GM21576 (cell line): Measurements from ENCODE around the gene TLE4.

Experiments
- ATAC-seq: cut with Tn5 transposase; IDR thresholded peaks from one replicate; pipeline ENCODE4 v1.9.1; 2021; ENCODE audit warnings: mild to moderate bottlenecking, moderate library complexity; ENCODE audit not compliant: unreplicated experiment

Gene TLE4

DNA sequence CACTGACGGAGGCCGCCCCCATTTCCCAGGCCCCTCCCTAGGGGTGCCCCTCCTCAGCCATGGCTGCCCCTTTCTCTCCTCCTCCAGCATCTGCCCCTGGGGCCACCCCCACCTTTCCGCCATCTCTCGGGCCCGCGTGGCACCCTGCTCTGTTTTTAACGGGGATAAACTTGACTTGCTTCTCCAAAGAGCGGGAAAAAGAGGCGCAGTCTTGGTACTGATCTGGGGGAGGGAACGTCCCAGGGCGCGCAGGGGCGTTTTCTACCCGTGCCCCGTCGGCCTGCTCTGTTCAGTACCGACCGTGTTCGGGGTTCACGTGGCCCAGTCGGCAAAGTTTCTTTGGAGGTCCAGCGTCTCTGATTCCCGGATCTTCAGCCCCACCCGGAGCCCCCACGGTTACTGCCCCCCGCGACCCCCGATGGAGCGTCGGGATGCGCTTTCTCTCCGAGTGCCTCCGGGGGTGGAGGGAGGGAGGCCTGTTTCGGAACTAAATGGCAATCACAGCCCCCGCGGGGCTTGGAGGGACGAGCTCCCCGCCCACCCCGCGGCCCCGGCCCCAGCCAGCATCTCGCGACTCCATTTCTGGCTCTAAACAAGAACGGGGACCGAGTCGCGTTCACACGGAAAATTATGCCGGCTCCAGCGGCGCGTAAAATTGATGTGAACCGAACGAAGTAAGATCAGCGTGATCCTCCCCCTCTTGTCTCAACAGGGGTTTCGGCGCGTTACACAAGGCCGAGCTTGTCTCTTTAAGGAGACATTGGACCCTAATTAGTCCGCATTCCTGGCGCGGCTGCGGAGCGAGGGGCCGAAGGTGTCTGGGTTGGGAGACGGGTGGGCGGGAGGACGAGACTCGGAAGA lies 1.1 kb upstream of the TLE4 start:
- no peak for ATAC-seq

DNA sequence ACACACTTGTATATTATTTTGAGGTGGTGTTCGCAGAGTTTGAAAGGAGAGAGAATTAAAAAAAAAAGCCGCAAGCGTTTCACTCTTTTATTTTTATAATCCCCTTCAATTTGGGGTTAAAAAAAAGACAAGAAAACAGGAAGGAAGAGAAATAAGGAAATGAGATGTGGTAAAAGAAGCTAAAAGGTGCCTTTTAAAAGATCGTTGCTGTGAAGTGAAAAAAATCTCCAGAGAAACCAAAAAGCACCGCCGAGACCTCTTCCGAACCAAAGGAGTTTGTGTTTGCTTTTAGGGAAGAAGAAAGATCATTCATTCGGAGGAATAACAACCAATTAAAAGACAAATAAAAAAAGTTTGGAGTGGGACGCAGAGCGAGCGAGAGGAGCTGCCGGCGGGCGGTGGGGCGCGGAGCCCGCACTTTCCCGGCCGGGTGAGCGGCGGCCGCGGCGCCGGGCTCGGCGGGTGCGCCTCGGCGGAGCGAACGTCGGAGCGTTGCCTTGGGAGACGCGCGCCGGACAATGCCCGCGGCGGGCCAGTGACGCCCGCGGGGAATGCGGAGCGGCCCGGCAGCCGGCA lies 355 bp downstream of the TLE4 start:
- no peak for ATAC-seq

DNA sequence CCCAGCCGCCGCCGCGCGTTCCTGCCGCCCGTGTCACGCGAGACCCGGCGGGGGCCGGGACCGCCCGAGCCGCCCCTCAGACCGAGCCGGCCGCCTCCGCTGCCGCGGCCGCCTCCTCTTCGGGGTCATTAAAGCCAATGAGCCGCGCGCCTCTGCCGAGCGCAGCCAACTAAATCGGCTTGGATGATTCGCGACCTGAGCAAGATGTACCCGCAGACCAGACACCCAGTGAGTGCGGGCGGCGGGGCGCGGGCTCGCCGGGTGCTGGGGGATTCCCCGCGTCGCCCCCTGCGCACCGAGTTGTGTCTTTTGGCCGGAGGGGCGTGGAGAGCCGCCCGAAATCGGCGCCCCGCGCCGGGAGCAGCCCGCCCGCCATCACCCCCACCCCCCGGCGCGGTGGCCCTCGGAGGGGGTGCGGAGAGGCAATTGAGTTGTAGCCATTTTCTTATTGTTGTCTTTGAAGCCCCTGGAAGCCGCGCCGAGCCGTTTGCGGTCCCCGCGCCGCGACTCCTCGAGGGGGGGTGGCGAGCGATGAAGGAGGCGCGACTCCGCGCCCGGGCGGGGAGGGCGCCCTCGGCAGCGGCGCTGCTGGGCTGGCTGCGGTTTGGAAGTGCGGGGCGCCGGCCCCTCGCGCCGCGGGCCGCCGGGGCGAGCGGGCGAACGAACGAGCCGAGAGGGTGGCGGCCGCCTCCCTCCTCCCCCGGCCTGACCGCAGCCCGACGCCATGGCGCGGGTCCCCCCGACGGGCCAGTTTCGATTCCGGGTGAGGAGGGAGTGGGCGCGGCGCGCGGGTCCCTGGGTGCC lies 1.0 kb downstream of the TLE4 start:
- ATAC-seq: no peak

DNA sequence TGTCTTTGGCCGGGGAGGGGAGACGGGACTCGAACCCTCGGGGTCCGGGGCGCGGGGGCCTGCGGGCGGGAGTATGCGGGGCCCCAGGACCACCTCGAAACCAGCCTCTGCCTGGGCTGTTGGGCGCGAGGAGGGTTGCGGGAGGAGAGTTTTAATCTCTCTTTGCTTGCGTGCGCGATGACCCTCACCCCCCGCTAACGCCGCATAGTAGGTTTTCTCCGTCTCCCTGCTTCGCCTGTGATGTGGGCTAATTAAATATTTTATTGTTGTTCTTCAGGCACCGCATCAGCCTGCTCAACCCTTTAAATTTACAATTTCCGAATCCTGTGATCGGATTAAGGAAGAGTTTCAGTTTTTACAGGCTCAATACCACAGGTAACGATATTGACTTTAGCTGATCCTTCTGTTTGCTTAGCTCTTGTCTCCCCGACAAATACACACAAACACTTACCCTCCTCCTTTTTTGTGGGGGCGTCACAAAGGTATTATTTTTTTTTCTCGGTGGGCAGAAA lies 1.7 kb downstream of the TLE4 start:
- ATAC-seq: no peak

DNA sequence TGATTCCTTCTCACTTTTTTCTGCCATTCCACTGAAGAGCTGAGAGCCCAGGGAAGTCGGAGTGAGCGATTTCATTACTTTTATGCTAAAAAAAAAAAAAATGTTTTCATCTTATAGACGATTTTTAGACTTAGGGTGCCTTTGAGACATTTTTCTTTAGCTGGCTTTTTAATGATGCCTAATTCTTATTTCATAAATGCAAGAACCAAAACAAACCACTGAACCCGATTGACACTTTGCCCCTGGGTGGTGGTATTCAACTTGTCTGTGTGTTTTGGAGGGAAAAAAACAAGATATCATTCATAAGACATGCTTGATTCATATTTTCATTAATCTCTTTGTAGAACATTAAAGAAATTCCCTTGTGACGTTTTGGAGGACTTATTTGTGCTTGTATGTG lies 2.4 kb downstream of the TLE4 start:
- no peak for ATAC-seq

DNA sequence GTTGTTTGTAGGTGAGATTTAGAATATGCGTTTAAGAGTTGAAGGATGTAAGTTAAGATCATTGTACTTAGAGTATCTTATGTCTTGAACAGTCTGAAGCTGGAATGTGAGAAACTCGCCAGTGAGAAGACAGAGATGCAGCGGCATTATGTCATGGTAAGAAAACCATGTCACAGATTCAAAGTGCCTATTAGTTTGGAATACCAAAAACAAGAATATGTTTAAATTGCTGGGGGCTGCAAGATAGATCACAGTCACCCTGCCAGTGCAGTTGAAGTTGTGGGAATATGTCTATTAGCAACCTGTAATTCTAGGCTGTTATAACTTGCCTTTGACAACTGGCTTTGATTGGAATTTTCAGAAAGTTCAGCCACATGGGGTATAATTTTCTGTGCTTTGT lies 3.0 kb downstream of the TLE4 start:
- ATAC-seq: no peak

DNA sequence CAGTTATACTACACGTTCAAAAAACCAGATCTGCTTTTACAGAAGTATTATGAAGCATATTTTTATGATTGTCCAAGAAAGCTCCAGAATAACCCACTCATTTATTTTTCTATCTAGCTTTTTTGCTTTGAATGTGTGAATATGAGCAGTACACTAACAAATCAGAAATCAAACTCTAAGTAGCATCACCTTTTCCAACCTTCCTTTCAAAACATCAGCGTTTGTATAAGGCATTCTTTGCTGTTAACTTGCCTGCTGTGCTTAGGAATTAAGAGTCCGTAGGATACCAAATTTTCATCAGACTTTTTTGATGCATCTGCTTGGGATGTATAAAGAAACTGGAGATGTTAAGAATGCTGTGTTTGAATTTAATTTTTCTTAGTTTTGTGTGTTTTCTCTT lies 3.8 kb downstream of the TLE4 start:
- no peak for ATAC-seq

DNA sequence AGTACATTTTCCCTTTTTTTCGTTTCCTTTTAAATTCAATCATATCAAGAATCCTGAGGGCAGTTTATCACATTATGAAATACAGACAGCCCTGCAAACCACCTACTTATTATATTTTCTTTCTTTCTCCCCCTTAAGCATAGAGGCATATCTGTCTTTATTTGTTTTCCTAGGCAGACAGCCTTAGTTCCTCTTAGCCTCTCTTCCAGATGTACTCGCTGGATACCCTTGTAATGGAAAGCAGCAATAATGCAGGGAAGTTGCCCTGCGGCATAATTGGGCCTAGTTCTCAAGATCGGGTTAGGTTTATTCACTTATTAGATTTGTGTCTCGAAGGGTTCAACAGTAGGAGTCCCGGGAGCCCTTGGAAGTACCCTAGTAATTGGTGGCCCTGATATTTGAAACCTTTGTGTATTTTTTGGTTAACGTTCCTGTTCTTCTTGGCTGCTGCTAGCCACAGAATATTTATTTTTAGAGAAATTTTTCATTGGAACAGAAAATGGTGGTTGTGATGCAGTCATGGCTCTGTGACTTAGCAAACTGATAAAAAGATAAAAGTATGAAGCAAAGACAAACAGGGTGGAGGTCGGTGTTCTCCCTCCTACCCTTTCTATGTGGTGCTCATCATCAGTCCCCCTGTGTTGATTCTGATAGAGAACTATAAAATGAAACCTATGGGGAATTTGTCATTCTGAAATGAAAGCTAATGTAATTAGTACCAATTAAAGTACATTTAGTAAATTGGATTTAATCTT lies 6.4 kb downstream of the TLE4 start:
- no peak for ATAC-seq

DNA sequence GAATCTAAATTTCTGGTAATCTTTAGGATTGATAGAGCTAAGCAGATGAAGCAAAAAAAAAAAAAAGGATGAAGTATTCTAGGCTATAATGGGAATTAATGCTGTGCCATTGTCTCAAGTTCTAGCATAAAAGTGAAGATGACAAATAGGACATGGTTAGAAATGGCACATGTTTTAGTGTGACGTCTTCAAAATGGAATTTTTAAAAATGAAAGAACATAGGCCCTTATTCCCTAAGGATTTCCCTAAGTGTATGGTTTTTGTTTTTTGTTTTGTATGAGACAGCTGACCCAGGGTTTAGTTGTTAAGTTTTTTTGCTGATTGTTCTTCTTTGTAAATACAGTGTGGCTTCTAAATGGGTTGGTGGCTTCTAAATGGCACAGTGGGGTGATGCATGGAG lies 7.1 kb downstream of the TLE4 start:
- no peak for ATAC-seq

DNA sequence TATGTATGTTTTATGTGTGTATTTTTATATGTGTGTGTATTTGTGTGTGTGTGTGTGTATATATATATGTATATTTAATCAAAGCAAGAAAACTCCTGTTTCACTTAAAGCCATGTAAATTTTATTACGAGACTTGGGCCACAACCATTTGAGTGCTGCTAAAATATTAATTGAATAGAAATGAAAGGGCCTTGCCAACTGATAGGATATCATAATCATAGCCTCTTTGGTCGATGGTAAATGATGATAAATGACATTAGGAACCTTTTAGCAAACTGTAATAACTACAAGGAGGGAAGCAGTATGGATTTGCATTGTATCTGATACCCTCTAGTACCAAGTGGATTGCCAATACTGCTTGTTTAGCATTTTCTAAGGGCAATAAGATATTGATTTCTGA lies 7.9 kb downstream of the TLE4 start:
- no peak for ATAC-seq

DNA sequence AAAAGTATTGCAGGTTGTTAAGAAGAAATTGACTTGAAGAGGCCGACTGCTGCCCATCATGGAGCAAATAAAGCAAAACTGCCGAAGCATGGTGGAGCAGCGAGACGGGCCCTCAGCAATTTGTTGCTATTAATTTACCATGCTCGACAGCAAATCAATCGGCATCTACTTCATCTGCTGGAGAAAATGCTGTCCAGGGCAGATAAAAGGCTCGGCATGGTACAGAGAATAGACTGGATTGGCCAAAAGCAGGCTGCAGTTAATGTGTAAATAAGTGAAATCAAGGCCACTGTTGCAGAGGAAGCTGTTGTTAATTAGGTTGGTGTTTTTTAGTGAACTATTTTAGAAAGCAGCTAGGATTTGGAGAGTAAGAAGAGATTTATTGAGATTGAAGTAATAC lies 8.3 kb downstream of the TLE4 start:
- ATAC-seq: no peak

DNA sequence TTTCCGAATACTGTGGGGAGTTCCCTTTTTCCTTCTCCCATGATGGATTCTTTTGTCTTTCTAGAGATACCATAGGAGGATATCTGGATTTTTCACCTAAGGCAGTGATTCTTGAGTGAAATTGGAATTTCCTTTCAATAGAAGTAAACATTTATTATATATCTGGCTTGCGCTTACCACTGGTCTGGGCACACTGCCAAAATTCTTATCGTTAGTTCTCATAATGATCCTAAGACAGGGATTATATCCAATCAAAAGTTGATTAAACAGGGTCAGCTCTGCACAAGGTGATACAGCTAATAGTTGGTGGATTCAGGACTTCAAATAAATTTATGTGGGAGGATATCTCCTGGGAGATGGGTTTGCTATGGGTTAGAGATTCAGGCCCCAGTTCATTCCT lies 9.6 kb downstream of the TLE4 start:
- ATAC-seq: no peak

DNA sequence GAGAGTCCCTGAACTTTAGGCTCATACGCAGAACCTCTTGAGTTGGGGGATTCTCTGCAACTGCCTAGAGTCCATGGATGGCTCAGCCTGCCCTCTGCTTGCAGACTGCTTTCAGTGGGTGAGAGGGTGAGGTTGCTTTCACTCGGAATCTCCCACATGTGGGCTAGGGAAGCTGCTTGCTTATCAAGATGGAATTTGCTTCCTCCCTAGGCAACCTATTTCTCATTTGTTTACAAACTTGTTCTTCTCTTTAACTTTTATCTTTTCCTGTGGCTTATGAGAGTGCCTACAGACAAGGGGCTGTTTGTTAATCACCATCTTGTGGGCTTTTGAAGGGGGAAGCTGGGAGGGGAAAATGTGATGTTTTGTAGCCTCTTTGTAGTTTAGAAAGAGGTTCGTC lies 10.0 kb downstream of the TLE4 start:
- no peak for ATAC-seq

DNA sequence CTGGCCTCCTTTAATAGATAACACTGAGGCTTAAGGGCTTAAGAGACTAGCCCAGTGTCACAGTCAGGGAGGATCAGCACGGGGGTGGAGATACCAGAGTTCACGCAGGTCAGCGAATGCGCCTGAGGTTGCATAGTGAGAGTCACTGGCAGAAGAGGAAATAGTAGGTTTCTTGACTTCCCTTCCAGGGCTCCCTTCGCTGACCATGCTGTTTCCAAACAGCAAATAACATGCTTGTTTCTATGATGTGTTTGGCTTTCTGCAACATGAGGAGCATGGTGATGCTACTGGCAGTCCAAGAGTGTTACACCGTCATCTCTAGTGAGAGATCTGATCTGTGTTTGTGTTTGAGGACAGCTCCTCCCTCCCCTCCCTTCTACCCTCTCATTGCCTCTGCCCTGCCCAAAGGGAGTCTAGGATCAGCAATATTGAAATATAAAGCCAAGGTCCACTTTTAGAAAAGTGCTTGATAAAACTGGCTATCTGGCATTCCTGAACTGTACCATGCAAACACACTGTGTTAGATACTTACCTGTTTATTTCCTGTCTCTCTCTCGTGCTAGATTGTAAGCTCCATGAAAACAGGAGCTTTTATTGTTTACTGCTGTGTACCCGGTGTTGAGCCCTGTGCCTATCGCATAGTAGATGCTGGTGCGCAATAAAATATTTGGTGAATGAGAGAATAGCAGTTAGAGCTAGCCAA lies 12.3 kb downstream of the TLE4 start:
- ATAC-seq: no peak

DNA sequence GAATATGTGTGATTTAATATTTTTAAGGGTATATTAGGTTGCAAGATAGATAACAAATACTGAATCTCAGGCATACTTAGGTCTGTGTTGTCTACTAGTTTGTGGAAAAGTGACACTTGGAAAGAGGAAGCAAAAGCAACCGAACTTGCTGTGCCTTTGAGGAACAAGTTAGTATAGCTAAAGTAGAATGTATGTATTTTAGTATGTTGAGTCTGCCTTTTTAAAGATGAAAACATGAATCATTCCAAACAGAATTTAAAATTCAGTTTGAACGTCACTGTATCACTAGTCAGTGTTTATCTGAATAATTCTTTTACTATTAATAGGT lies 12.9 kb downstream of the TLE4 start:
- ATAC-seq: no peak

DNA sequence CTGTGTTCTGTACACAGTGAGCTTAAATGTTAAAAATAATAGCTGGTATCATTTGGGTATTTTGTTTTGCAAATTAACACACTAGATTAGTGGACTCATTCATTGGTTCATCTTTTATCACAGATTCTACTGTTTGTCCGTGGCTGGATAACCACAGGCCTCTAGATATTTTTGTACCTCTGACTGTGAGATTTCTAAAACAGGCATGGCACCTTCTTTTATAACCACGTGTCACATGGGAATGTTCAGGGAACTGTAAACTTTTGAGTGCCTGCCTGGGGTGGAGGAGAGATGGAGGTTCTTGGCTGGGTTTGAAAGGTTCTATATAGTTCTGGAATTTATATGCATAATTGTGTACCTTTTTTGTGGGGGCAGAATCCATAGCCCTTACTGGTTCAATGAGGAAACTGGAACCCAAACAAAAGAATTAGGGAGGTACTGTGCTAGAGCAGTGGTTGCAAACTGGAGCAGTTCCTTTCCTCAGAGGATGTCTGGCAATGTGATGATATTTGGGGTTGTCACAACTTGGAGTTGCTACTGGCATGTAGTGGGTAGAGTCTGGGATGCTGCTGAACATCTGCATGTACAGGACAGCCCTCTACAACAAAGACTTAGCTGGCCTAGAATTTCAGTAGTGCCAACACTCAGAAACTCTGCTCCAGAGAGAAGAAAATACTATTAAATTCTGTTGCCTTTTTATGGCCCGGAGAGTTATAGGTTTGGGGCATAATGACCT lies 16.9 kb downstream of the TLE4 start:
- ATAC-seq: no peak

DNA sequence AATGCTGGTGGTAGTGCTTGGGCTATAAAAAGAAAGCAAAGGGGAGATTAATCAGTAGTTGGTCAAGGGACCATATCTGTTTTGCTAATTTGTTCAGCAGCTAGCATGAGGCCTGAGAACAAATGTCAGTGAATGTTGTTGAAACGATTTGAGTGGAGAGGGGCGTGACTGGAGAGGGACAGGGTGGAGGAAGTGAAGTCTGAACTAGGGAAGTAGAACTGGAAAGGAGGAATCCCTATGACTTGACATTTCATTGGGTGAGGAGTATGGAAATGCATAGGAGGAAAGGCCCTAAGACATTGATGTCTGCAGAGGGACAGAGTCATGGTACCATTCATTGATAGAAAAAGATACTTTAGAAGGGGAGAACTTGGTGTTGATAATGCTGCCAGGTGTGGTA lies 19.7 kb downstream of the TLE4 start:
- no peak for ATAC-seq

DNA sequence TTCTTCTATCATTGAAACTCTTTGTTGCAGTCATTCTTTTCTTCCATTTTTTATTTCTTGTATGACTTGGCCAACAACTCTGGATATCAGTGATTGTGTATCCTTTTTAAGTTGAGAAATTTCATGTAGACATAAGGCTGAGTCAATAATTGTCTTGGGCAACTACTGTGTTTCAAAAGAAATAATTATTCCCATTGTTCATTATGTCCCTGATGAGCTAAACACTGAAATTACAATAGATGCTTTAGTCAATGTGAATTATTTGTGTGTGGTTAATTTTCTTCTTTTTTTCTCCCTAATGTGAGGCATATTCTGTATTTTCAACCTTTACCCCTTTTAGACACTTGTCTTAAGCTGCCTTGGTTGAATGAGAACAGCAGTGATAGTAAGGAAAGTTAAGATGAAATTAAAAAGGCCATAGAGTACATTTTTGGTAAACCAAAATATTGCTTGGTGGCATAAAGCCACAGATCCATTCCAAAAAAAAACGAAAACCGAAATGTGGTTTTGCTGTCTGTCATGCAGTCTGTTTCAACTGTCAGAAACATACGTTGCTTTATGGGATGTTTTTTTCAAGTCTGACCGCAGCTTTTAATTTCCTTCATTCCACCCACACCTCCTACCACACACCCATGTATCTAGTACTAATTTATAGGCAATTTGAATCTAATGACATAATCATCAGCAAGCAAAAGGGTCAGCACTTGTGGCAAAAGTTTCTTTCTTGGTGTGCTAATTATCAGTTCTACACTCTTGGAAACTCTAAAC lies 21.1 kb downstream of the TLE4 start:
- ATAC-seq: no peak
